ENCODE data around the gene KIAA1217. TPM values are rescaled to one million over a fixed set of nuclear protein-coding genes. Genes with fewer than 3 reads are reported as not detected.

The KIAA1217 gene
- total RNA-seq, 1 donor from 2014 or later: 161 TPM

GRCh38 chr10:24170199-24170598, 38.7 kb upstream of the KIAA1217 start:
- Mint-ChIP-seq H3K27me3 (ENCODE audit: low read depth) (no peaks in the 10 kb centered on the region), H3K4me3 (no peak overlapping the region), H3K9me3 (peaks cover 6% of the 10 kb centered on the region), H3K27ac (peak overlapping the region; percentile 37), H3K4me1 (peaks cover 41% of the 10 kb centered on the region), H3K36me3 (peaks cover 2% of the 10 kb centered on the region)
- TF ChIP-seq CTCF (IDR thresholded peaks at IDR 0.05; ENCODE audit: unreplicated experiment): no peak
- no peak for DNase-seq (ENCODE audit: low spot score in 2 of 2, unreplicated experiment in 2 of 2)

- no peak for TF ChIP-seq CTCF (IDR thresholded peaks at IDR 0.05; ENCODE audit: unreplicated experiment)
- no peak overlapping the region for H3K4me3 Mint-ChIP-seq
Observed at GRCh38 chr10:24172909-24173308, 36.0 kb upstream of the KIAA1217 start.

GRCh38 chr10:24174014-24174413, 34.9 kb upstream of the KIAA1217 start:
- no peak overlapping the region for H3K27ac Mint-ChIP-seq

More at GRCh38 chr10:24172909-24173308, 36.0 kb upstream of the KIAA1217 start:
- H3K9me3 Mint-ChIP-seq: peaks cover 17% of the 10 kb centered on the region
- H3K36me3 Mint-ChIP-seq: peaks cover 2% of the 10 kb centered on the region
- H3K27ac Mint-ChIP-seq: no peak overlapping the region
- H3K27me3 Mint-ChIP-seq (ENCODE audit: low read depth): no peaks in the 10 kb centered on the region
- peaks cover 20% of the 10 kb centered on the region for H3K4me1 Mint-ChIP-seq
- no peak for DNase-seq (ENCODE audit: low spot score in 2 of 2, unreplicated experiment in 2 of 2)

GRCh38 chr10:24176658-24177057, 32.3 kb upstream of the KIAA1217 start:
- Mint-ChIP-seq H3K36me3 (peaks cover 11% of the 10 kb centered on the region), H3K4me3 (no peak overlapping the region), H3K9me3 (peaks cover 32% of the 10 kb centered on the region), H3K4me1 (no peaks in the 10 kb centered on the region), H3K27me3 (ENCODE audit: low read depth) (no peaks in the 10 kb centered on the region), H3K27ac (no peak overlapping the region)
- DNase-seq (ENCODE audit: low spot score in 2 of 2, unreplicated experiment in 2 of 2): no peak
- TF ChIP-seq CTCF (IDR thresholded peaks at IDR 0.05; ENCODE audit: unreplicated experiment): no peak

More at GRCh38 chr10:24174014-24174413, 34.9 kb upstream of the KIAA1217 start:
- TF ChIP-seq CTCF (IDR thresholded peaks at IDR 0.05; ENCODE audit: unreplicated experiment): no peak
- peaks cover 9% of the 10 kb centered on the region for H3K4me1 Mint-ChIP-seq
- peaks cover 7% of the 10 kb centered on the region for H3K36me3 Mint-ChIP-seq
- no peak overlapping the region for H3K4me3 Mint-ChIP-seq
- no peak for DNase-seq (ENCODE audit: low spot score in 2 of 2, unreplicated experiment in 2 of 2)
- H3K9me3 Mint-ChIP-seq: peaks cover 23% of the 10 kb centered on the region
- no peaks in the 10 kb centered on the region for H3K27me3 Mint-ChIP-seq (ENCODE audit: low read depth)

GRCh38 chr10:24177636-24178035, 31.3 kb upstream of the KIAA1217 start:
- Mint-ChIP-seq H3K9me3 (peaks cover 32% of the 10 kb centered on the region), H3K36me3 (peaks cover 11% of the 10 kb centered on the region), H3K27ac (no peak overlapping the region), H3K4me3 (no peak overlapping the region), H3K4me1 (no peaks in the 10 kb centered on the region), H3K27me3 (ENCODE audit: low read depth) (no peaks in the 10 kb centered on the region)
- no peak for TF ChIP-seq CTCF (IDR thresholded peaks at IDR 0.05; ENCODE audit: unreplicated experiment)
- no peak for DNase-seq (ENCODE audit: low spot score in 2 of 2, unreplicated experiment in 2 of 2)

- TF ChIP-seq CTCF (IDR thresholded peaks at IDR 0.05; ENCODE audit: unreplicated experiment): no peak
- no peak overlapping the region for H3K4me3 Mint-ChIP-seq
Observed at GRCh38 chr10:24180891-24181290, 28.0 kb upstream of the KIAA1217 start.

More at GRCh38 chr10:24180891-24181290, 28.0 kb upstream of the KIAA1217 start:
- peaks cover 8% of the 10 kb centered on the region for H3K36me3 Mint-ChIP-seq
- DNase-seq (ENCODE audit: low spot score in 2 of 2, unreplicated experiment in 2 of 2): no peak
- H3K4me1 Mint-ChIP-seq: peaks cover 9% of the 10 kb centered on the region
- no peak overlapping the region for H3K27ac Mint-ChIP-seq
- peaks cover 20% of the 10 kb centered on the region for H3K9me3 Mint-ChIP-seq
- no peaks in the 10 kb centered on the region for H3K27me3 Mint-ChIP-seq (ENCODE audit: low read depth)
